AG10803 (cell line): Measurements from ENCODE around the gene POMT2.

Source experiments
- DNase-seq: peaks from one replicate; pipeline ENCODE4 v3.0.0; 2010; ENCODE audit warnings: low read depth
- H3K4me3 ChIP-seq: 2 replicates; pipeline ENCODE4 v1.5.1; 2011; ENCODE audit warnings: mild to moderate bottlenecking, low read length, control low read depth
- CTCF ChIP-seq: conservative IDR thresholded peaks from 2 replicates; pipeline ENCODE4 v1.5.1; 2011; ENCODE audit warnings: mild to moderate bottlenecking, low read length, control low read depth, inconsistent platforms

POMT2 gene

GRCh38 chr14:77268989-77269600 is 51.6 kb downstream of the POMT2 start:
- no peak for DNase-seq
- H3K4me3 ChIP-seq: no peak overlapping the region
- TF ChIP-seq CTCF: no peak

- no peak for TF ChIP-seq CTCF
- DNase-seq: no peak
- H3K4me3 ChIP-seq: no peak overlapping the region
These were observed 52.6 kb downstream of the POMT2 start for GRCh38 chr14:77267937-77268699.

GRCh38 chr14:77266336-77266735 is 54.3 kb downstream of the POMT2 start:
- TF ChIP-seq CTCF: no peak
- DNase-seq: no peak

GRCh38 chr14:77265561-77266335 is 54.9 kb downstream of the POMT2 start:
- no peak for DNase-seq
- H3K4me3 ChIP-seq: no peak overlapping the region
- no peak for TF ChIP-seq CTCF

More at GRCh38 chr14:77266336-77266735, 54.3 kb downstream of the POMT2 start:
- H3K4me3 ChIP-seq: no peak overlapping the region

GRCh38 chr14:77265187-77265515 is 55.5 kb downstream of the POMT2 start:
- no peak overlapping the region for H3K4me3 ChIP-seq
- DNase-seq: no peak
- no peak for TF ChIP-seq CTCF

GRCh38 chr14:77264466-77265186 is 56.1 kb downstream of the POMT2 start:
- no peak for DNase-seq
- no peak for TF ChIP-seq CTCF
- H3K4me3 ChIP-seq: no peak overlapping the region
